HL-60 (cell line): ENCODE data around the gene FMO1.
A peak's percentile ranks its signal among the peaks of the same experiment; 100 is the strongest.

Source experiments
- DNase-seq, 2 experiments: peaks; one replicate each; pipeline ENCODE4 v3.0.0-alpha.2; 2010 to 2020; ENCODE audit warnings: low read depth in 1 of 2, low spot score in 1 of 2
- H3K27ac ChIP-seq: fragments of 250-450 bp; sonication (Bioruptor Pico); replicated peaks from 2 replicates; pipeline ENCODE4 v1.5.1; 2020; ENCODE audit warnings: mild to moderate bottlenecking, moderate library complexity
- H3K27me3 ChIP-seq: fragments of 250-450 bp; sonication (Bioruptor Pico); 2 replicates; pipeline ENCODE4 v1.5.1; 2021; ENCODE audit warnings: mild to moderate bottlenecking, moderate library complexity; ENCODE audit not compliant: insufficient read depth, poor library complexity, severe bottlenecking
- H3K4me3 ChIP-seq: replicated peaks from 2 replicates; pipeline ENCODE4 v1.5.1; 2011; ENCODE audit warnings: mild to moderate bottlenecking, control low read depth, low read length; ENCODE audit not compliant: insufficient read depth
- CTCF ChIP-seq: IDR thresholded peaks from one replicate; pipeline ENCODE4 v1.5.1; 2011; ENCODE audit warnings: low read length, control low read depth, inconsistent platforms; ENCODE audit not compliant: insufficient read depth
- GABPA ChIP-seq: IDR thresholded peaks from 2 replicates; pipeline ENCODE4 v1.6.1; 2012; ENCODE audit warnings: low read depth
- POLR2AphosphoS5 ChIP-seq: IDR thresholded peaks from 2 replicates; pipeline ENCODE4 v1.6.1; 2012; ENCODE audit warnings: low read depth
- REST ChIP-seq: IDR thresholded peaks from 2 replicates; pipeline ENCODE4 v1.6.1; 2012; ENCODE audit warnings: low read depth; ENCODE audit not compliant: insufficient replicate concordance
- SPI1 ChIP-seq: IDR thresholded peaks from 2 replicates; pipeline ENCODE4 v1.6.1; 2012; ENCODE audit warnings: low read depth, mild to moderate bottlenecking, borderline replicate concordance

The FMO1 gene

GRCh38 chr1:171313319-171313834 is 65.1 kb downstream of the FMO1 start:
- Histone ChIP-seq H3K4me3 (no peak overlapping the region), H3K27ac (no peak overlapping the region), H3K27me3 (no peaks in the 10 kb centered on the region)
- DNase-seq: no peak
- TF ChIP-seq SPI1: no peak
- TF ChIP-seq REST: no peak
- no peak for TF ChIP-seq CTCF
- TF ChIP-seq GABPA: no peak
- no peak for TF ChIP-seq POLR2AphosphoS5

GRCh38 chr1:171313835-171314320 is 65.6 kb downstream of the FMO1 start, which contains the start of gene FMO4:
Gene FMO4 (plus strand): TSS chr1:171314183. CDS start chr1:171319826, 5,643 bp downstream.
- H3K27me3 ChIP-seq: no peaks in the 10 kb centered on the region
- peak; percentile 97 for DNase-seq
- TF ChIP-seq CTCF (peak; percentile 82), REST (peak; percentile 75), SPI1 (no peak), GABPA (no peak)
- no peak within 1 kb of the TSS for H3K4me3 ChIP-seq
- peak within 1 kb of the TSS; percentile 61 for H3K27ac ChIP-seq

GRCh38 chr1:171329251-171329650 is 81.0 kb downstream of the FMO1 start:
- Histone ChIP-seq H3K27me3 (no peaks in the 10 kb centered on the region), H3K4me3 (no peak overlapping the region), H3K27ac (no peak overlapping the region)
- TF ChIP-seq GABPA (no peak), POLR2AphosphoS5 (no peak), REST (no peak), CTCF (no peak)
- no peak for DNase-seq
